Kidney (tissue), 14 donors: Measurements from ENCODE around the gene SNX8. TPM values are rescaled to one million over a fixed set of nuclear protein-coding genes. Genes with fewer than 3 reads are reported as not detected.

Experiments
- DNase-seq, 5 donors: peaks; one replicate each; pipeline ENCODE4 v3.0.0-alpha.2; 2013 to 2020
- FAIRE-seq: peaks from 2 replicates; lab custom pipeline; 2012; peaks lifted over from hg19 to GRCh38; lab: Jason Lieb, UNC
- H3K27ac ChIP-seq, 2 donors: one replicate each; pipeline ENCODE4 v1.7.0; 2013; ENCODE audit warnings: low read depth in 2 of 2, low read length in 2 of 2, inconsistent platforms in 1 of 2
- H3K27me3 ChIP-seq: one replicate; pipeline ENCODE4 v1.7.1; 2013; ENCODE audit warnings: low read length, inconsistent platforms; ENCODE audit not compliant: control insufficient read depth, insufficient read depth
- H3K36me3 ChIP-seq, 3 donors: one replicate each; pipeline versions ENCODE4 v1.7.0 to v1.7.1; 2013; ENCODE audit warnings: low read length in 3 of 3, control low read depth in 1 of 3, inconsistent platforms in 1 of 3; ENCODE audit not compliant: insufficient read depth in 3 of 3, control insufficient read depth in 2 of 3
- H3K4me1 ChIP-seq, 3 donors: one replicate each; pipeline versions ENCODE4 v1.7.0 to v1.7.1; 2013; ENCODE audit warnings: low read length in 3 of 3, inconsistent platforms in 1 of 3, low read depth in 1 of 3; ENCODE audit not compliant: control insufficient read depth in 2 of 3, insufficient read depth in 2 of 3
- H3K4me3 ChIP-seq, 3 donors: one replicate each; pipeline versions ENCODE4 v1.7.0 to v1.8.1; 2013; ENCODE audit warnings: low read length in 3 of 3, control low read depth in 1 of 3, inconsistent platforms in 1 of 3
- H3K9ac ChIP-seq, 3 donors: one replicate each; pipeline versions ENCODE4 v1.7.0 to v1.7.1; 2013; ENCODE audit warnings: low read length in 3 of 3, control low read depth in 1 of 3, inconsistent platforms in 1 of 3
- H3K9me3 ChIP-seq, 3 donors: one replicate each; pipeline versions ENCODE4 v1.7.0 to v1.7.1; 2013; ENCODE audit warnings: low read length in 3 of 3, control low read depth in 1 of 3, inconsistent platforms in 1 of 3; ENCODE audit not compliant: control insufficient read depth in 2 of 3, insufficient read depth in 1 of 3
- intact Hi-C: fragments of 100-400 bp; cut with DNase I; formaldehyde crosslinking; loops from one replicate; pipeline ENCODE4 v1.11.1; 2022
- polyA plus RNA-seq: library from polyadenylated mRNA; stranded (reverse); fragments of 350-450 nt; fragmentation: Illumina TruSeq; extraction: RNeasy Lipid Tissue Mini Kit (QIAGEN cat#74804); gene quantifications from one replicate; pipeline ENCODE4 v1.2.3, GENCODE V29; 2014; ENCODE audit warnings: low read depth, low replicate concordance; ENCODE audit not compliant: insufficient read depth
- total RNA-seq: library from RNA; stranded (reverse); fragmentation: NEBNext Ultra II Directional; extraction: Animal tissue kit (Norgen Biotek cat#: 25700); gene quantifications from one replicate; pipeline ENCODE4 v1.2.1, GENCODE V29; 2021
- TF ChIP-seq, protein P1 (sequence below): IDR thresholded peaks from 3 replicates; pipeline ENCODE4 v1.5.1; 2012; ENCODE audit warnings: mild to moderate bottlenecking, moderate library complexity, borderline replicate concordance; ENCODE audit not compliant: insufficient read depth; ENCODE audit errors: extremely low read depth
- donor health status: control.
- donor health status: control.
- donor health status: control.
- donor health status: control.
- donor health status: control.
- donor health status: DM: yes; HTN: yes; CAD: no.
- donor health status: Normal renal cell carcinoma (clear cell type).

Gene SNX8
- total and polyA plus RNA-seq, 2 donors from 2014 or later: 28.7 to 38.6 TPM

DNA sequence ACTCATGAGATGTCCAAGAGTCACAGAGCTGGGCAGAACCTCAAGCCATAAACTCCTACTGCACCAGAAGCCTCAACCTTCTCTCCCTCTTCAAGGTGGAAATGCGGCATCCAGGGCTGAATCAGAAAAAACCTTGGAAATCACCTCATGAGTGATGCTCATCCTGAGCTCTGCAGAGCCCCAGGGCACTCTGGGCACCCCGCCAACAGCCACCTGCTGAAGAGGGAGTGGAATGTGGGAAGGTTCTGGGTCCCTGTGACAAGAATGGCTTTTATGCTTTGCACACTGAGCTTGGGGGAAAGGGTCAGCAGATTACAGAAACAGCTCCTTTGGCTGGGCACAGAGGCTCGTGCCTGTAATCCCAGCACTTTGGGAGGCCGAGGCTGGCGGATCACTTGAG is 53.4 kb downstream of the SNX8 start:
- Histone ChIP-seq H3K4me3 (no peak overlapping the region), H3K9ac (no peak overlapping the region), H3K9me3 (no peaks in the 10 kb centered on the region), H3K27ac (no peak overlapping the region), H3K36me3 (no peaks in the 10 kb centered on the region), H3K4me1 (no peaks in the 10 kb centered on the region), H3K27me3 (no peaks in the 10 kb centered on the region)
- no peak for FAIRE-seq
- DNase-seq: peak in 3 of 5 donors; percentile 51 to 89 (median 65)
- intact Hi-C loops: no loop called here
- TF ChIP-seq, protein P1, sequence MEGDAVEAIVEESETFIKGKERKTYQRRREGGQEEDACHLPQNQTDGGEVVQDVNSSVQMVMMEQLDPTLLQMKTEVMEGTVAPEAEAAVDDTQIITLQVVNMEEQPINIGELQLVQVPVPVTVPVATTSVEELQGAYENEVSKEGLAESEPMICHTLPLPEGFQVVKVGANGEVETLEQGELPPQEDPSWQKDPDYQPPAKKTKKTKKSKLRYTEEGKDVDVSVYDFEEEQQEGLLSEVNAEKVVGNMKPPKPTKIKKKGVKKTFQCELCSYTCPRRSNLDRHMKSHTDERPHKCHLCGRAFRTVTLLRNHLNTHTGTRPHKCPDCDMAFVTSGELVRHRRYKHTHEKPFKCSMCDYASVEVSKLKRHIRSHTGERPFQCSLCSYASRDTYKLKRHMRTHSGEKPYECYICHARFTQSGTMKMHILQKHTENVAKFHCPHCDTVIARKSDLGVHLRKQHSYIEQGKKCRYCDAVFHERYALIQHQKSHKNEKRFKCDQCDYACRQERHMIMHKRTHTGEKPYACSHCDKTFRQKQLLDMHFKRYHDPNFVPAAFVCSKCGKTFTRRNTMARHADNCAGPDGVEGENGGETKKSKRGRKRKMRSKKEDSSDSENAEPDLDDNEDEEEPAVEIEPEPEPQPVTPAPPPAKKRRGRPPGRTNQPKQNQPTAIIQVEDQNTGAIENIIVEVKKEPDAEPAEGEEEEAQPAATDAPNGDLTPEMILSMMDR: no peak

DNA sequence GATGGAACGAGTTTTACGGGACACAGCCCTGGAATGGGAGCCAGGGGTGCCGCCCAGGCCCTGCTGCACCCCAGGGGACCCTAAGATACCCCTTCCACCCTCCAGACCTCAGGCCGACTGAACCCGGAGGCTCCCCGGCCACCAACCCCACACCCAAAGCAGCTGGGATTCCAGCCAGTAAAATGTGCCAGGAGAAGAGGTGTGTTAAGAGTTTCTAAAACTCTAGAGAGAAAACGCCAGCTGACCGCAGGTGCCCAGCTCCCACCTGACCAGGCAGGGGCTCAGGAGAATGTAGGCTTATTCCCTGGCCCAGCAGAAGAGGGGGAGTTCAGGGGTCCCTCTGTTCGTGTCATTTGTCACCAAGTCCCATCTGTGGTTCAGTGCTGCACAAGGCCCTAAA is 54.8 kb downstream of the SNX8 start:
- FAIRE-seq (no peak), DNase-seq (no peak)
- H3K9me3 ChIP-seq: no peaks in the 10 kb centered on the region
- H3K36me3 ChIP-seq: no peaks in the 10 kb centered on the region
- no peak overlapping the region for H3K9ac ChIP-seq
- H3K4me3 ChIP-seq: no peak overlapping the region
- H3K27ac ChIP-seq: no peak overlapping the region
- H3K4me1 ChIP-seq: no peaks in the 10 kb centered on the region
- TF ChIP-seq, protein P1: no peak
- intact Hi-C loops: no loop called here
- H3K27me3 ChIP-seq: no peaks in the 10 kb centered on the region

DNA sequence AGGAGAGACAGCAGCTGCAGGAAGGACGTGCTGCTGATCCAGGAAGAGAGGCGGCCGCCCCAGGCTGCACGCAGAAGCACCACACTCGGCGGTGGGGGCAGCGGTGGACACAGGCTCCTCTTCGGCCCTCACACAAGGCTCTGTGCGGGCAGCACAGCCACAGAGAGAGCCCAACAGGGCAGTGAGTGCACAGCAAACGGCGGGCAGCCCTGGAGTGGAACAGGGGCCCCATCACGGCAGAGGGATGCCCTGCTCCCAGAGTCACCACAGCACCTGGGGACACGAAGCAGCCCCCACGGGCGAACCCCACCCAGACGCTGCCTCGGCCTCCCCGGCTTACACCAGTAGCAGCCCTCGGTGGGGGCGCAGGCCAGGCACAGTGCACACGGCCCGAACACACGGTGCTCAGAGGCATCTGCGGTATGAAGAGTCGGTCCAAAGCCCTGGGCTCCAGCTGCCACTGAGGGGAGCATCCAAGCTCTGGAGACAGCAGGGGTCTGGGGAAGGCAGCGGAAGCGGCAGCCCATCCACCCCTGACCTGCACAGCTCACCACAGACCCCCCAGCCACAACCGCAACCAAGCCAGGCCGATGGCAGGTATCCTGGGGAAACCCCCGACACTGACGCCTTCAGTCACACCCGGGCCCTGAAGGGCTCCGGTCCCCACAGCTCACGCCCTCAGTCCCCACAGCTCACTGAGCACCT is 55.4 kb downstream of the SNX8 start:
- intact Hi-C loops: no loop called here
- H3K4me1 ChIP-seq: no peaks in the 10 kb centered on the region
- DNase-seq (no peak), FAIRE-seq (no peak)
- no peak overlapping the region for H3K27ac ChIP-seq
- TF ChIP-seq, protein P1: no peak
- H3K9me3 ChIP-seq: no peaks in the 10 kb centered on the region
- H3K27me3 ChIP-seq: no peaks in the 10 kb centered on the region
- no peak overlapping the region for H3K4me3 ChIP-seq
- H3K9ac ChIP-seq: no peak overlapping the region
- H3K36me3 ChIP-seq: no peaks in the 10 kb centered on the region

DNA sequence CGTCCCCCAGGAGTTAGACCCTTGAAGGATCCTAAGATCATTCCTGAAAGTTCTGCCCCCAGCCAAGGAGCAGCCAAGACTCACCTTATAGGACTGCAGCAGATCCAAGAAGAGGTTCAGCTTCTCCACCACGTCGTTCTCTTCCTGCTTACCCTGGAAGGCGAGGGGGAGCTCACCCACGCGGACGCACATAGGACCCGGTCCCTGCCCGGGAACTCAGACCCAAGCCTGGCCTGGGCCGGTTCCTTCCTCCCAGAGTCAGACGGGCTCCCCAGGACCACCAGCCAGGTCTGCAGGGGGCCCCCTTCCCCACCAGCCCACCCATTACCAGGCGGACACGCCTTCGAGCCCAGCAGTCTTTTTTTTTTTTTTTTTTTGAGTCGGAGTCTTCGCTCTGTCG is 56.6 kb downstream of the SNX8 start:
- DNase-seq (no peak), FAIRE-seq (no peak)
- H3K9me3 ChIP-seq: no peaks in the 10 kb centered on the region
- no peak overlapping the region for H3K27ac ChIP-seq
- no peaks in the 10 kb centered on the region for H3K4me1 ChIP-seq
- no peaks in the 10 kb centered on the region for H3K36me3 ChIP-seq
- TF ChIP-seq, protein P1: no peak
- no peak overlapping the region for H3K4me3 ChIP-seq
- intact Hi-C loops: no loop called here
- H3K9ac ChIP-seq: no peak overlapping the region
- no peaks in the 10 kb centered on the region for H3K27me3 ChIP-seq
